C4-2B (cell line): ENCODE measurements around the gene TUBB3.

Experiments used
- ZFX ChIP-seq: fragments of 450-650 bp; IDR thresholded peaks from 2 replicates; pipeline ENCODE4 v1.6.1; 2017
- TF ChIP-seq, protein P1 (sequence below): fragments of 450-650 bp; conservative IDR thresholded peaks from 2 replicates; pipeline ENCODE4 v1.5.1; 2017; ENCODE audit warnings: mild to moderate bottlenecking

DNA sequence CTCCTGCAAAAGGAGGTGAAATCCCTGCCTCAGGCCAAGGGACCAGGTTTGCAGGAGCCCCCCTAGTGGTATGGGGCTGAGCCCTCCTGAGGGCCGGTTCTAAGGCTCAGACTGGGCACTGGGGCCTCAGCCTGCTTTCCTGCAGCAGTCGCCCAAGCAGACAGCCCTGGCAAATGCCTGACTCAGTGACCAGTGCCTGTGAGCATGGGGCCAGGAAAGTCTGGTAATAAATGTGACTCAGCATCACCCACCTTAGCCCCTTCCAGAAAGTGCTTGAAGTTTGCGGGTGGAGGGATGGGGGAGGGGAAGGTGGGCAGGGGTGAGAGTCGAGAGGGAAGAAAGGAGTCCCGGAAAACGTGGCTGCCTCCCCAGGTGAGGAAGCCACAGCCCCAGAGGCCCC lies 2.4 kb upstream of the TUBB3 start:
- TF ChIP-seq, protein P1, sequence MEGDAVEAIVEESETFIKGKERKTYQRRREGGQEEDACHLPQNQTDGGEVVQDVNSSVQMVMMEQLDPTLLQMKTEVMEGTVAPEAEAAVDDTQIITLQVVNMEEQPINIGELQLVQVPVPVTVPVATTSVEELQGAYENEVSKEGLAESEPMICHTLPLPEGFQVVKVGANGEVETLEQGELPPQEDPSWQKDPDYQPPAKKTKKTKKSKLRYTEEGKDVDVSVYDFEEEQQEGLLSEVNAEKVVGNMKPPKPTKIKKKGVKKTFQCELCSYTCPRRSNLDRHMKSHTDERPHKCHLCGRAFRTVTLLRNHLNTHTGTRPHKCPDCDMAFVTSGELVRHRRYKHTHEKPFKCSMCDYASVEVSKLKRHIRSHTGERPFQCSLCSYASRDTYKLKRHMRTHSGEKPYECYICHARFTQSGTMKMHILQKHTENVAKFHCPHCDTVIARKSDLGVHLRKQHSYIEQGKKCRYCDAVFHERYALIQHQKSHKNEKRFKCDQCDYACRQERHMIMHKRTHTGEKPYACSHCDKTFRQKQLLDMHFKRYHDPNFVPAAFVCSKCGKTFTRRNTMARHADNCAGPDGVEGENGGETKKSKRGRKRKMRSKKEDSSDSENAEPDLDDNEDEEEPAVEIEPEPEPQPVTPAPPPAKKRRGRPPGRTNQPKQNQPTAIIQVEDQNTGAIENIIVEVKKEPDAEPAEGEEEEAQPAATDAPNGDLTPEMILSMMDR: no peak
- TF ChIP-seq ZFX: no peak
